Measurements from ENCODE around the gene RPRD1A. TPM values are rescaled to one million over a fixed set of nuclear protein-coding genes. Genes with fewer than 3 reads are reported as not detected.
A peak's percentile ranks its signal among the peaks of the same experiment; 100 is the strongest.
"Not testable (repeated sequence)": the region's sequence is repeated elsewhere in the genome, so short reads cannot be mapped to it uniquely, and the experiment has no call there.

RPRD1A gene
- total RNA-seq, 2 donors from 2014 or later: 30.6 to 31.1 TPM

- ATAC-seq (replicated peaks in 1 of 2): no peak
- Mint-ChIP-seq H3K27ac (no peak overlapping the region), H3K4me3 (no peak overlapping the region), H3K9me3 (peaks cover 0 to 1% of the 10 kb centered on the region in 2 donors), H3K36me3 (ENCODE audit: insufficient read depth in 2 of 2) (peaks cover 0 to 2% of the 10 kb centered on the region in 2 donors), H3K4me1 (ENCODE audit: low read depth) (no peaks in the 10 kb centered on the region), H3K27me3 (ENCODE audit: low read depth) (peaks cover 8% of the 10 kb centered on the region)
- no peak for DNase-seq
These were observed 6.3 kb upstream of the RPRD1A start for GRCh38 chr18:36073676-36074075.

- not testable (repeated sequence) for H3K36me3 Mint-ChIP-seq (ENCODE audit: insufficient read depth in 2 of 2); ATAC-seq (replicated peaks in 1 of 2); DNase-seq; H3K4me3 Mint-ChIP-seq; H3K27me3 Mint-ChIP-seq (ENCODE audit: low read depth); H3K9me3 Mint-ChIP-seq; H3K27ac Mint-ChIP-seq; H3K4me1 Mint-ChIP-seq (ENCODE audit: low read depth)
These were observed 5.0 kb upstream of the RPRD1A start for GRCh38 chr18:36072406-36072805.

GRCh38 chr18:36066686-36067054, 689 bp downstream of the RPRD1A start:
- Mint-ChIP-seq H3K4me3 (peak overlapping the region; percentile 94 to 98), H3K27ac (peak overlapping the region; percentile 98), H3K4me1 (ENCODE audit: low read depth) (peaks cover 37% of the 10 kb centered on the region), H3K27me3 (ENCODE audit: low read depth) (peaks cover 8% of the 10 kb centered on the region), H3K36me3 (ENCODE audit: insufficient read depth in 2 of 2) (peaks cover 3 to 7% of the 10 kb centered on the region in 2 donors), H3K9me3 (no peaks in the 10 kb centered on the region)
- no peak for ATAC-seq (replicated peaks in 1 of 2)
- no peak for DNase-seq

GRCh38 chr18:36066001-36066400, 1.4 kb downstream of the RPRD1A start:
- no peaks in the 10 kb centered on the region for H3K9me3 Mint-ChIP-seq
- H3K27me3 Mint-ChIP-seq (ENCODE audit: low read depth): peaks cover 8% of the 10 kb centered on the region
- peaks cover 3 to 7% of the 10 kb centered on the region in 2 donors for H3K36me3 Mint-ChIP-seq (ENCODE audit: insufficient read depth in 2 of 2)
- peak overlapping the region; percentile 94 to 98 for H3K4me3 Mint-ChIP-seq
- peaks cover 37% of the 10 kb centered on the region for H3K4me1 Mint-ChIP-seq (ENCODE audit: low read depth)
- H3K27ac Mint-ChIP-seq: peak overlapping the region; percentile 98
- DNase-seq: no peak
- ATAC-seq (replicated peaks in 1 of 2): no peak

- H3K27ac Mint-ChIP-seq; DNase-seq; ATAC-seq (replicated peaks in 1 of 2); H3K36me3 Mint-ChIP-seq (ENCODE audit: insufficient read depth in 2 of 2); H3K9me3 Mint-ChIP-seq; H3K27me3 Mint-ChIP-seq (ENCODE audit: low read depth); H3K4me3 Mint-ChIP-seq: not testable (repeated sequence)
- peaks cover 37% of the 10 kb centered on the region for H3K4me1 Mint-ChIP-seq (ENCODE audit: low read depth)
These were observed 2.6 kb downstream of the RPRD1A start for GRCh38 chr18:36064809-36065079.

- Mint-ChIP-seq H3K4me3 (no peak overlapping the region), H3K27ac (no peak overlapping the region), H3K27me3 (ENCODE audit: low read depth) (no peaks in the 10 kb centered on the region), H3K9me3 (no peaks in the 10 kb centered on the region), H3K36me3 (ENCODE audit: insufficient read depth in 2 of 2) (peaks cover 3 to 7% of the 10 kb centered on the region in 2 donors), H3K4me1 (ENCODE audit: low read depth) (peaks cover 37% of the 10 kb centered on the region)
- DNase-seq: no peak
- no peak for ATAC-seq (replicated peaks in 1 of 2)
These were observed 3.1 kb downstream of the RPRD1A start for GRCh38 chr18:36064027-36064808.

- peaks cover 7% of the 10 kb centered on the region for H3K4me1 Mint-ChIP-seq (ENCODE audit: low read depth)
- H3K4me3 Mint-ChIP-seq: no peak overlapping the region
- H3K27ac Mint-ChIP-seq: no peak overlapping the region
- H3K9me3 Mint-ChIP-seq: no peaks in the 10 kb centered on the region
- DNase-seq (no peak), ATAC-seq (replicated peaks in 1 of 2) (no peak)
- H3K36me3 Mint-ChIP-seq (ENCODE audit: insufficient read depth in 2 of 2): peaks cover 0 to 4% of the 10 kb centered on the region in 2 donors
- no peaks in the 10 kb centered on the region for H3K27me3 Mint-ChIP-seq (ENCODE audit: low read depth)
These were observed 8.7 kb downstream of the RPRD1A start for GRCh38 chr18:36058674-36059073.

GRCh38 chr18:36051760-36052159, 15.6 kb downstream of the RPRD1A start:
- H3K27ac Mint-ChIP-seq: no peak overlapping the region
- H3K4me1 Mint-ChIP-seq (ENCODE audit: low read depth): no peaks in the 10 kb centered on the region
- ATAC-seq (replicated peaks in 1 of 2): no peak
- H3K36me3 Mint-ChIP-seq (ENCODE audit: insufficient read depth in 2 of 2): peaks cover 9 to 33% of the 10 kb centered on the region in 2 donors
- peaks cover 4 to 6% of the 10 kb centered on the region in 2 donors for H3K9me3 Mint-ChIP-seq
- H3K4me3 Mint-ChIP-seq: no peak overlapping the region
- H3K27me3 Mint-ChIP-seq (ENCODE audit: low read depth): no peaks in the 10 kb centered on the region
- no peak for DNase-seq

- H3K4me1 Mint-ChIP-seq (ENCODE audit: low read depth): no peaks in the 10 kb centered on the region
These were observed 16.9 kb downstream of the RPRD1A start for GRCh38 chr18:36050479-36050878.

GRCh38 chr18:36047521-36047920, 19.8 kb downstream of the RPRD1A start:
- Mint-ChIP-seq H3K27ac (no peak overlapping the region), H3K36me3 (ENCODE audit: insufficient read depth in 2 of 2) (peaks cover 8 to 21% of the 10 kb centered on the region in 2 donors), H3K4me3 (no peak overlapping the region), H3K4me1 (ENCODE audit: low read depth) (peaks cover 13% of the 10 kb centered on the region), H3K9me3 (peaks cover 4 to 6% of the 10 kb centered on the region in 2 donors), H3K27me3 (ENCODE audit: low read depth) (no peaks in the 10 kb centered on the region)
- no peak for DNase-seq
- no peak for ATAC-seq (replicated peaks in 1 of 2)

More at GRCh38 chr18:36050479-36050878, 16.9 kb downstream of the RPRD1A start:
- H3K36me3 Mint-ChIP-seq (ENCODE audit: insufficient read depth in 2 of 2): peaks cover 9 to 35% of the 10 kb centered on the region in 2 donors
- H3K4me3 Mint-ChIP-seq: no peak overlapping the region
- no peak for DNase-seq
- ATAC-seq (replicated peaks in 1 of 2): no peak
- no peaks in the 10 kb centered on the region for H3K27me3 Mint-ChIP-seq (ENCODE audit: low read depth)
- H3K9me3 Mint-ChIP-seq: peaks cover 4 to 6% of the 10 kb centered on the region in 2 donors
- no peak overlapping the region for H3K27ac Mint-ChIP-seq

GRCh38 chr18:36046898-36047297, 20.5 kb downstream of the RPRD1A start:
- H3K4me1 Mint-ChIP-seq (ENCODE audit: low read depth): peaks cover 17% of the 10 kb centered on the region
- H3K4me3 Mint-ChIP-seq: no peak overlapping the region
- H3K9me3 Mint-ChIP-seq: peaks cover 4 to 6% of the 10 kb centered on the region in 2 donors
- ATAC-seq (replicated peaks in 1 of 2): no peak
- H3K27me3 Mint-ChIP-seq (ENCODE audit: low read depth): no peaks in the 10 kb centered on the region
- H3K27ac Mint-ChIP-seq: no peak overlapping the region
- no peak for DNase-seq
- peaks cover 5 to 15% of the 10 kb centered on the region in 2 donors for H3K36me3 Mint-ChIP-seq (ENCODE audit: insufficient read depth in 2 of 2)

GRCh38 chr18:36045241-36045991, 21.9 kb downstream of the RPRD1A start:
- ATAC-seq (replicated peaks in 1 of 2) (no peak), DNase-seq (no peak)
- Mint-ChIP-seq H3K36me3 (ENCODE audit: insufficient read depth in 2 of 2) (peaks cover 2 to 10% of the 10 kb centered on the region in 2 donors), H3K4me3 (no peak overlapping the region), H3K27me3 (ENCODE audit: low read depth) (no peaks in the 10 kb centered on the region), H3K4me1 (ENCODE audit: low read depth) (peaks cover 23% of the 10 kb centered on the region), H3K27ac (no peak overlapping the region), H3K9me3 (peaks cover 0 to 2% of the 10 kb centered on the region in 2 donors)

- H3K36me3 Mint-ChIP-seq (ENCODE audit: insufficient read depth in 2 of 2): peaks cover 5 to 9% of the 10 kb centered on the region in 2 donors
- H3K4me3 Mint-ChIP-seq: no peak overlapping the region
- peaks cover 23% of the 10 kb centered on the region for H3K4me1 Mint-ChIP-seq (ENCODE audit: low read depth)
- peaks cover 0 to 3% of the 10 kb centered on the region in 2 donors for H3K9me3 Mint-ChIP-seq
- ATAC-seq (replicated peaks in 1 of 2): no peak
- DNase-seq: no peak
- H3K27me3 Mint-ChIP-seq (ENCODE audit: low read depth): no peaks in the 10 kb centered on the region
- no peak overlapping the region for H3K27ac Mint-ChIP-seq
These were observed 24.2 kb downstream of the RPRD1A start for GRCh38 chr18:36043153-36043552.
